H1 (cell line): ENCODE results near the gene TCN2. TPM values are rescaled to one million over a fixed set of nuclear protein-coding genes. Genes with fewer than 3 reads are reported as not detected.

Experiments used
- CTCF ChIA-PET: fragments of 300-600 bp; sonication (Branson Sonifier 250); formaldehyde crosslinking; loops from one replicate; lab custom pipeline; 2021; ENCODE audit not compliant: partially characterized antibody; lab: Charles Lee
- POLR2A ChIA-PET: fragments of 300-600 bp; sonication (Branson Sonifier 250); formaldehyde crosslinking; loops from one replicate; lab custom pipeline; 2021; ENCODE audit warnings: inconsistent platforms; ENCODE audit not compliant: partially characterized antibody; lab: Charles Lee
- DNase-seq, 2 experiments: peaks; one replicate each; pipeline versions ENCODE4 v3.0.0 to v3.0.0-alpha.2; 2010 to 2022; ENCODE audit warnings: low spot score in 2 of 2, low read depth in 1 of 2, mixed read lengths in 1 of 2
- FAIRE-seq: peaks from 2 replicates; lab custom pipeline; 2011; peaks lifted over from hg19 to GRCh38; lab: Jason Lieb, UNC
- H2AFZ ChIP-seq: 2 replicates; pipeline ENCODE4 v1.8.1; 2012; ENCODE audit warnings: low read length, inconsistent platforms
- H2AK5ac ChIP-seq: 2 replicates; pipeline ENCODE4 v1.6.1; 2013; ENCODE audit warnings: low read depth, low read length
- H2BK120ac ChIP-seq: replicated peaks from 2 replicates; pipeline ENCODE3; 2013; ENCODE audit warnings: low read depth, low read length, inconsistent platforms
- H2BK12ac ChIP-seq: 2 replicates; pipeline ENCODE4 v1.6.1; 2013; ENCODE audit warnings: low read depth, low read length
- H2BK15ac ChIP-seq: 2 replicates; pipeline ENCODE4 v1.6.1; 2013; ENCODE audit warnings: low read length
- H2BK20ac ChIP-seq: 2 replicates; pipeline ENCODE4 v1.6.1; 2013; ENCODE audit warnings: low read length
- H2BK5ac ChIP-seq: 2 replicates; pipeline ENCODE4 v1.6.1; 2013; ENCODE audit warnings: low read depth, low read length
- H3K14ac ChIP-seq: 2 replicates; pipeline ENCODE4 v1.6.1; 2013; ENCODE audit warnings: inconsistent platforms; ENCODE audit not compliant: insufficient read length
- H3K18ac ChIP-seq: 2 replicates; pipeline ENCODE4 v1.6.1; 2013; ENCODE audit warnings: low read length; ENCODE audit errors: extremely low read depth
- H3K23ac ChIP-seq: 2 replicates; pipeline ENCODE4 v1.6.1; 2013; ENCODE audit warnings: inconsistent platforms; ENCODE audit not compliant: insufficient read length
- H3K23me2 ChIP-seq: 2 replicates; pipeline ENCODE4 v1.6.1; 2013; ENCODE audit warnings: low read depth, low read length
- H3K27ac ChIP-seq: 2 replicates; pipeline ENCODE4 v1.6.1; 2011; ENCODE audit warnings: low read depth, low read length, inconsistent platforms
- H3K27me3 ChIP-seq, 4 experiments: replicated peaks in 1 of 4; 1 replicate in 1 of 4; 2 replicates in 3 of 4; pipeline versions ENCODE4 v1.6.1 to v1.8.1; 2011 to 2013; ENCODE audit warnings: low read length in 3 of 4, mild to moderate bottlenecking in 3 of 4, inconsistent platforms in 2 of 4, mixed read lengths in 2 of 4, moderate library complexity in 1 of 4; ENCODE audit not compliant: control insufficient read depth in 3 of 4, insufficient read depth in 3 of 4; ENCODE audit errors: extremely low read depth in 1 of 4
- H3K36me3 ChIP-seq, 4 experiments: 2 replicates each; pipeline versions ENCODE4 v1.6.1 to v1.8.1; 2011 to 2013; ENCODE audit warnings: mild to moderate bottlenecking in 4 of 4, low read length in 3 of 4, moderate library complexity in 2 of 4, control low read depth in 1 of 4, inconsistent platforms in 1 of 4; ENCODE audit not compliant: insufficient read depth in 4 of 4, control insufficient read depth in 2 of 4
- H3K4ac ChIP-seq: replicated peaks from 2 replicates; pipeline ENCODE3; 2013; ENCODE audit warnings: low read length, low read depth, mixed read lengths, inconsistent platforms; ENCODE audit not compliant: insufficient read length
- H3K4me1 ChIP-seq, 4 experiments: replicated peaks in 1 of 4; 1 replicate in 1 of 4; 2 replicates in 3 of 4; pipeline versions ENCODE4 v1.6.1 to v1.8.1; 2011 to 2013; ENCODE audit warnings: low read length in 3 of 4, inconsistent platforms in 2 of 4, mixed read lengths in 1 of 4; ENCODE audit not compliant: insufficient read depth in 4 of 4, control insufficient read depth in 3 of 4
- H3K4me2 ChIP-seq, 2 experiments: 2 replicates each; pipeline versions ENCODE4 v1.6.1 to v1.8.1; 2011 to 2013; ENCODE audit warnings: low read depth in 2 of 2, low read length in 2 of 2, control low read depth in 1 of 2, inconsistent platforms in 1 of 2, mild to moderate bottlenecking in 1 of 2; ENCODE audit not compliant: insufficient read depth in 1 of 2
- H3K4me3 ChIP-seq, 4 experiments: fragments of 200-600, 300-600 bp in 1 of 4; sonication (generic), shearing (Covaris generic), sonication (Bioruptor Twin) in 1 of 4; 2 replicates each; pipeline versions ENCODE4 v1.5.1 to v1.8.1; 2011 to 2016; ENCODE audit warnings: low read length in 4 of 4, low read depth in 3 of 4, control low read depth in 2 of 4, inconsistent platforms in 2 of 4, mild to moderate bottlenecking in 2 of 4, mixed read lengths in 1 of 4, moderate library complexity in 1 of 4; ENCODE audit not compliant: insufficient read depth in 2 of 4; ENCODE audit errors: extremely low read depth in 1 of 4
- H3K56ac ChIP-seq: replicated peaks from 2 replicates; pipeline ENCODE3; 2013; ENCODE audit warnings: low read depth, mild to moderate bottlenecking, mixed read lengths, low read length, inconsistent platforms; ENCODE audit not compliant: insufficient read length
- H3K79me1 ChIP-seq: 2 replicates; pipeline ENCODE4 v1.6.1; 2013; ENCODE audit warnings: low read depth, low read length, control low read depth
- H3K79me2 ChIP-seq, 2 experiments: 2 replicates each; pipeline versions ENCODE4 v1.6.1 to v1.8.1; 2012 to 2013; ENCODE audit warnings: low read length in 2 of 2, mild to moderate bottlenecking in 2 of 2, inconsistent platforms in 1 of 2; ENCODE audit not compliant: insufficient read depth in 2 of 2, control insufficient read depth in 1 of 2
- H3K9ac ChIP-seq, 4 experiments: replicated peaks in 1 of 4; 1 replicate in 1 of 4; 2 replicates in 3 of 4; pipeline versions ENCODE4 v1.6.1 to v1.8.1; 2011 to 2013; ENCODE audit warnings: low read depth in 3 of 4, low read length in 3 of 4, control low read depth in 2 of 4, mild to moderate bottlenecking in 2 of 4, moderate library complexity in 2 of 4, inconsistent platforms in 1 of 4; ENCODE audit errors: extremely low read depth in 1 of 4
- H3K9me3 ChIP-seq, 2 experiments: 2 replicates each; pipeline versions ENCODE4 v1.6.1 to v1.8.1; 2012 to 2013; ENCODE audit warnings: mild to moderate bottlenecking in 2 of 2, moderate library complexity in 2 of 2, control low read depth in 1 of 2, inconsistent platforms in 1 of 2, low read depth in 1 of 2, low read length in 1 of 2, mixed read lengths in 1 of 2; ENCODE audit not compliant: insufficient read depth in 2 of 2
- H4K20me1 ChIP-seq, 2 experiments: replicated peaks in 1 of 2; 2 replicates each; pipeline versions ENCODE3 to v1.8.1; 2011 to 2013; ENCODE audit warnings: inconsistent platforms in 2 of 2, low read length in 2 of 2, mild to moderate bottlenecking in 1 of 2; ENCODE audit not compliant: insufficient read depth in 2 of 2, control insufficient read depth in 1 of 2
- H4K5ac ChIP-seq: 2 replicates; pipeline ENCODE4 v1.6.1; 2013; ENCODE audit warnings: low read length, low read depth, mixed read lengths, inconsistent platforms; ENCODE audit not compliant: insufficient read length
- H4K8ac ChIP-seq: 2 replicates; pipeline ENCODE4 v1.8.0; 2013; ENCODE audit warnings: mild to moderate bottlenecking, moderate library complexity, low read length, inconsistent platforms; ENCODE audit not compliant: insufficient read depth; ENCODE audit errors: extremely low read depth
- H4K91ac ChIP-seq: replicated peaks from 2 replicates; pipeline ENCODE3; 2013; ENCODE audit warnings: low read length, mixed read lengths, inconsistent platforms; ENCODE audit not compliant: insufficient read length
- BRCA1 ChIP-seq: IDR thresholded peaks from 2 replicates; pipeline ENCODE4 v1.6.1; 2012; ENCODE audit warnings: low read depth, low read length, improper control_type of control experiment
- CBX8 ChIP-seq: fragments of 300-800, 300-1000 bp; sonication (generic); IDR thresholded peaks from 2 replicates; pipeline ENCODE4 v1.7.1; 2016; ENCODE audit warnings: low read depth, low read length, borderline replicate concordance
- EGR1 ChIP-seq: IDR thresholded peaks from 2 replicates; pipeline ENCODE4 v1.6.1; 2011; ENCODE audit warnings: low read depth, low read length, borderline replicate concordance
- EZH2 ChIP-seq: fragments of 200-600 bp; sonication (generic); IDR thresholded peaks from 2 replicates; pipeline ENCODE4 v1.7.1; 2012; ENCODE audit warnings: low read depth, mild to moderate bottlenecking, moderate library complexity, low read length, inconsistent platforms; ENCODE audit not compliant: severe bottlenecking
- GABPA ChIP-seq: IDR thresholded peaks from 2 replicates; pipeline ENCODE4 v1.6.1; 2011; ENCODE audit warnings: mild to moderate bottlenecking, low read length, moderate library complexity, borderline replicate concordance; ENCODE audit not compliant: insufficient read depth
- HDAC2 ChIP-seq, 2 experiments: fragments of 300-600 bp in 1 of 2; sonication (generic) in 1 of 2; IDR thresholded peaks; 2 replicates each; pipeline ENCODE4 v1.6.1; 2011 to 2012; ENCODE audit warnings: low read depth in 2 of 2, low read length in 2 of 2, mild to moderate bottlenecking in 2 of 2, moderate library complexity in 2 of 2, borderline replicate concordance in 1 of 2, inconsistent platforms in 1 of 2
- NANOG ChIP-seq: IDR thresholded peaks from 2 replicates; pipeline ENCODE4 v1.6.1; 2011; ENCODE audit warnings: low read length, low read depth, mild to moderate bottlenecking, inconsistent platforms; ENCODE audit not compliant: insufficient read depth, poor library complexity, severe bottlenecking
- POLR2A ChIP-seq, 2 experiments: IDR thresholded peaks; 1 replicate in 1 of 2; 2 replicates in 1 of 2; pipeline ENCODE4 v1.6.1; 2011; ENCODE audit warnings: low read depth in 2 of 2, low read length in 2 of 2, mild to moderate bottlenecking in 2 of 2; ENCODE audit errors: control extremely low read depth in 1 of 2
- RBBP5 ChIP-seq: IDR thresholded peaks from 2 replicates; pipeline ENCODE4 v1.7.1; 2012; ENCODE audit warnings: low read depth, mild to moderate bottlenecking, inconsistent platforms, low read length, moderate library complexity, borderline replicate concordance
- RFX5 ChIP-seq: IDR thresholded peaks from 2 replicates; pipeline ENCODE4 v1.6.1; 2011; ENCODE audit warnings: low read depth, low read length, improper control_type of control experiment, borderline replicate concordance
- ZNF274 ChIP-seq: IDR thresholded peaks from 2 replicates; pipeline ENCODE4 v1.7.0; 2012; ENCODE audit warnings: low read length, borderline replicate concordance; ENCODE audit errors: extremely low read depth
- WGBS, 2 experiments: shearing (Covaris generic) in 1 of 2; methylation state at CpG; one replicate each; pipeline versions ENCODE4 v1.1.6 to v1.1.7; 2013 to 2015; ENCODE audit warnings: low lambda C conversion rate in 2 of 2, mixed read lengths in 2 of 2, inconsistent platforms in 1 of 2, low coverage in 1 of 2, missing lambda C conversion rate in 1 of 2; ENCODE audit not compliant: insufficient replicate concordance in 2 of 2, insufficient coverage in 1 of 2, insufficient read length in 1 of 2; ENCODE audit errors: extremely low coverage in 1 of 2, missing lambda C conversion rate in 1 of 2; 5-methylcytosine and 5-hydroxymethylcytosine counted together
- polyA plus RNA-seq, 7 experiments: library from polyadenylated mRNA; depleted of rRNA in 3 of 7; stranded (reverse) in 5 of 7; unstranded in 2 of 7; fragments of >200 nt in 5 of 7; fragments of 200-250 nt in 2 of 7; gene quantifications; 1 replicate in 5 of 7; 2 replicates in 1 of 7; 4 replicates in 1 of 7; pipeline versions ENCODE4 v1.2.1 to v1.2.3, GENCODE V29; 2011 to 2013; ENCODE audit warnings: missing spikeins in 2 of 7, mixed read lengths in 2 of 7
- total RNA-seq: library from RNA; stranded (reverse); fragmentation: NEBNext Ultra II Directional; extraction: Animal tissue kit (Norgen Biotek cat#: 25700); gene quantifications from 2 replicates; pipeline ENCODE4 v1.2.1, GENCODE V29; 2021
- TF ChIP-seq, protein P1 (sequence below): IDR thresholded peaks from 2 replicates; pipeline ENCODE4 v1.6.1; 2012; ENCODE audit warnings: inconsistent platforms

The TCN2 gene
- total and polyA plus RNA-seq, 2 of the 8 experiments (the other 6 are each of a cell fraction or from before 2014, with no cell fraction given) = 30.0 to 87.8 TPM

DNA sequence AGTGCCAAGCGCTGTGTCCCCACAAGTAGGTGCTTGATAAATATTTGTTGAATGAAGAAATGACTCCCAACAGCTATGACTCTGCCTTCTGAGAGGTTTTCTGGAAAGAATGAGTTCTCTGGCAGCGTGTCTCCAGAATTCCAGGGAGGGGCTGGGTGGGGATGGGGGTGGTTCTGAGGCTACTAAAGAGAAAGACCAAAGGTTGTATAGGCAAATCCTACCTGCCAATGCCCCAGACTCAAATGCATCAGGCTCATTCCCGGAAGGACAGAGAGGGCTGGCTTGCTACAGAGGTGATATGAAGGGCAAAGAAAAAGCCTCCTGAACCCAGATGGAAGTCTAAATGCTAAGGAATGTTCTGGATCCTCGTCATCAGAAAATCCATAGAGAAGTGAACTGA is 58.8 kb downstream of the TCN2 start:
- no peak overlapping the region for H2BK20ac ChIP-seq
- no peak overlapping the region for H3K18ac ChIP-seq
- H2BK15ac ChIP-seq = no peak overlapping the region
- no peak for DNase-seq
- no peak overlapping the region; a peak in 1 of 4 replicates for H3K4me2 ChIP-seq
- POLR2A ChIA-PET = no interaction called here
- no peak overlapping the region for H4K8ac ChIP-seq
- no peak overlapping the region for H3K56ac ChIP-seq
- H3K27ac ChIP-seq = no peak overlapping the region
- H3K79me2 ChIP-seq = no peaks in the 10 kb centered on the region
- H2AK5ac ChIP-seq = no peak overlapping the region
- TF ChIP-seq, protein P1, sequence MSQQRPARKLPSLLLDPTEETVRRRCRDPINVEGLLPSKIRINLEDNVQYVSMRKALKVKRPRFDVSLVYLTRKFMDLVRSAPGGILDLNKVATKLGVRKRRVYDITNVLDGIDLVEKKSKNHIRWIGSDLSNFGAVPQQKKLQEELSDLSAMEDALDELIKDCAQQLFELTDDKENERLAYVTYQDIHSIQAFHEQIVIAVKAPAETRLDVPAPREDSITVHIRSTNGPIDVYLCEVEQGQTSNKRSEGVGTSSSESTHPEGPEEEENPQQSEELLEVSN = no peak
- TF ChIP-seq ZNF274 (no peak), EGR1 (no peak), POLR2A (IDR thresholded peaks at IDR 0.05; ENCODE audit: control extremely low read depth in 1 of 2, low read depth in 2 of 2, low read length in 2 of 2) (no peak), RBBP5 (no peak), GABPA (no peak), BRCA1 (no peak), EZH2 (no peak), CBX8 (no peak), RFX5 (no peak), NANOG (no peak), HDAC2 (IDR thresholded peaks at IDR 0.05; ENCODE audit: borderline replicate concordance in 1 of 2, low read depth in 2 of 2, low read length in 2 of 2) (no peak)
- H3K27me3 ChIP-seq = peaks cover 0 to 13% (median 8%) of the 10 kb centered on the region in 4 experiments; a peak in 5 of 7 replicates
- WGBS, 2 experiments = 87% methylated on average over 4 of the region's 4 CpGs; no CpG with 5 or more reads in 1 of the 2 experiments
- no peak overlapping the region for H2BK12ac ChIP-seq
- H2BK5ac ChIP-seq = no peak overlapping the region
- H3K79me1 ChIP-seq = no peaks in the 10 kb centered on the region
- H2BK120ac ChIP-seq = no peak overlapping the region
- no peaks in the 10 kb centered on the region for H3K36me3 ChIP-seq
- H4K20me1 ChIP-seq = no peaks in the 10 kb centered on the region
- CTCF ChIA-PET = interaction anchor here (3.1 to 4.7 kb wide), 2 partner anchors 13 to 32 kb away, joined by 10 to 26 read pairs; partner anchors contain the start of gene SLC35E4
- H3K4me1 ChIP-seq = peaks cover 0 to 2% (median under 1%) of the 10 kb centered on the region in 4 experiments; a peak in 4 of 7 replicates
- H3K9me3 ChIP-seq = no peaks in the 10 kb centered on the region
- H3K23me2 ChIP-seq = peaks cover 16% of the 10 kb centered on the region; the same call in 1 of the 2 replicates
- no peak overlapping the region for H3K14ac ChIP-seq
- H4K91ac ChIP-seq = no peak overlapping the region
- H3K9ac ChIP-seq = no peak overlapping the region
- no peak overlapping the region for H3K4me3 ChIP-seq
- no peak overlapping the region for H3K4ac ChIP-seq
- H2AFZ ChIP-seq = no peak overlapping the region
- H3K23ac ChIP-seq = no peak overlapping the region
- H4K5ac ChIP-seq = no peak overlapping the region
- no peak for FAIRE-seq
